ENCODE data around the gene ANKRD13B.
"Not testable (repeated sequence)": the region's sequence is repeated elsewhere in the genome, so short reads cannot be mapped to it uniquely, and the experiment has no call there.

- not testable (repeated sequence) for TF ChIP-seq CTCF (IDR thresholded peaks at IDR 0.05); EZH2 (IDR thresholded peaks at IDR 0.05; ENCODE audit: borderline replicate concordance, insufficient read depth, low read depth, low read length, poor library complexity, severe bottlenecking)
Observed at GRCh38 chr17:29558139-29558538, 34.8 kb upstream of the ANKRD13B start.
